ENCODE measurements around the gene PLCH2. TPM values are rescaled to one million over a fixed set of nuclear protein-coding genes. Genes with fewer than 3 reads are reported as not detected.
A peak's percentile ranks its signal among the peaks of the same experiment; 100 is the strongest.

Gene PLCH2
- total RNA-seq, 1 experiment from 2014 or later: 0.22 TPM

DNA sequence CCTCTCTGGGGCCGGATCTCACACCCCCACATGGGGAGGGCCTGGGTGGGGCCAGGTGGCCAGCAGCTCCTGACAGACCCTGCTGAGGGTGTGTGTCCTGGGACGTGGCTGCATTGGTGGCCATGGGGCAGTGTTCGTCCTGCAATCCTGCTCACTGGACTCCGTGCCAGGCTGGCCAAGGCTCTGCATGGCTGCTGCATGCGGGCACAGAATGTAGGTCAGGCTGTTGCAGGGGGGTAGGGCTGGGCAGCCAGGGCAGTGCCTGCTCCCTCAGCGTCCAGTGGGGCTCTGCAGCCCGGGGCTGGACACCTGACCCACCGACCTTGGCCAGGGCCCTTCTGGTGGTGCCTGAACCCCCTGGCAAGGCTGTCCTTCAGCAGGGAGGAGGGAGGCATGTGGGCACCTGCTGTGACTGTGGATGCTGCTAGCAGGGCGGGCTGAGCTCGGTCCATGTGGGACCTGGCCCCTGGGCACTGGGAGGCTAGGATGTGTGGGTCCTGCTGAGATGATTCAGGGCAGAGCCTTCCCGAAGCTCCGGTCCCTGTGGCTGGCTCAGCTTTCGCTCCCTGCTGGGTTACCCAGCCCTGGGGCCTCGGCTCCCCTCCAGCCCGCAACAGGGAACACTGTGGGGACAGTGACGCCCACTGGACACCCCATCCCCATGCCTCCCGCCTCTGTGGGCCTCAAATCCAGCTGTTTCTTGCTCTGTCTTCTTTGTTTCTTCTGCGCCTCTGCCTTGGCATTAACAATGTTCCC, 14.9 kb upstream of the PLCH2 start:
- peaks cover 80% of the 10 kb centered on the region for H3K27me3 ChIP-seq
- no peaks in the 10 kb centered on the region for H3K9me3 ChIP-seq (replicated peaks)

DNA sequence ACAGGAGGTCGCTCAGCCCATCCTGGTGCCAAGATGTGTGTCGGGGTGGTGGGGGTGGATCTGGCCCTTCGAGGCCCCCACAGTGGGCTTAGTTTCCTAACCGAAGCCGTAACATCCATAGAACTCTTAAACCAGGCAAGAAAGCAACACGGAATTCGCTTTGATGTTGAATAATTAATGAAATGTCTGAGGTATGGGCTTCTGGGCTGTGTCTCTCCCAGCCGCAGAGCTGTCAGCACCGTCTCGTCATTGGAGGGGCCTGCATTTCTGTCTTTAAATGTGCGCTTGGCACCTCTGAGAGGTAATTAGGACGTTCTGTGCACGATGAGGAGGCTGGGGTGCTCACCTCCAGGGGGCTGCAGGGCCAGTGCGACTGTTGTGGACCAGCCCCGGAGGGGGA, 13.3 kb upstream of the PLCH2 start:
- Histone ChIP-seq H3K27me3 (peaks cover 68% of the 10 kb centered on the region), H3K4me3 (no peak overlapping the region)

More for the DNA sequence above, 14.9 kb upstream of the PLCH2 start:
- Histone ChIP-seq H3K27ac (no peak overlapping the region), H3K4me1 (no peaks in the 10 kb centered on the region), H3K36me3 (no peaks in the 10 kb centered on the region), H3K4me3 (no peak overlapping the region)
- DNase-seq: no peak

DNA sequence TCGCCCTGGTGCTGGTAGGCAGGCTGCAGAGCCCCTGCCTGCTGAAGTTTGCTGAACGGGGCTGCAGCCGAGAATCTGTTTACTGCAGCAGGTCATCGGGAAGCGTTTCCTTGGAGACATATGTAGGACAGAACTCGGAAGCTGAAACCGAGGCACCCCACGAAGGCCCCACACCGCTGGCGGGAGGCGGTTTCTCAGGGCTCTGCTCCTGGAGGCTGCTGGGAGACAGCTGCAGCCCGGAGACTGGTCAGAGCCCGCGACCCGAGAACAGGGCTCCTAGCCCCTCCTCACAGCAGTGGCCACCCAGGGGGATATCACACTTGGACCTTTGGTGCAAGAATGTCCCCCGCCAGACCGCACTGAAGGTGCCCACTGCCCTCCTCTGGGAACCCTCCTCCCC, 12.7 kb upstream of the PLCH2 start:
- Histone ChIP-seq H3K9me3 (replicated peaks) (no peaks in the 10 kb centered on the region), H3K27ac (no peak overlapping the region), H3K27me3 (peaks cover 65% of the 10 kb centered on the region), H3K36me3 (no peaks in the 10 kb centered on the region), H3K4me3 (no peak overlapping the region), H3K4me1 (no peaks in the 10 kb centered on the region)
- DNase-seq: no peak

More for the DNA sequence above, 13.3 kb upstream of the PLCH2 start:
- no peak for DNase-seq
- no peaks in the 10 kb centered on the region for H3K4me1 ChIP-seq
- no peaks in the 10 kb centered on the region for H3K36me3 ChIP-seq
- H3K27ac ChIP-seq: no peak overlapping the region
- no peaks in the 10 kb centered on the region for H3K9me3 ChIP-seq (replicated peaks)

DNA sequence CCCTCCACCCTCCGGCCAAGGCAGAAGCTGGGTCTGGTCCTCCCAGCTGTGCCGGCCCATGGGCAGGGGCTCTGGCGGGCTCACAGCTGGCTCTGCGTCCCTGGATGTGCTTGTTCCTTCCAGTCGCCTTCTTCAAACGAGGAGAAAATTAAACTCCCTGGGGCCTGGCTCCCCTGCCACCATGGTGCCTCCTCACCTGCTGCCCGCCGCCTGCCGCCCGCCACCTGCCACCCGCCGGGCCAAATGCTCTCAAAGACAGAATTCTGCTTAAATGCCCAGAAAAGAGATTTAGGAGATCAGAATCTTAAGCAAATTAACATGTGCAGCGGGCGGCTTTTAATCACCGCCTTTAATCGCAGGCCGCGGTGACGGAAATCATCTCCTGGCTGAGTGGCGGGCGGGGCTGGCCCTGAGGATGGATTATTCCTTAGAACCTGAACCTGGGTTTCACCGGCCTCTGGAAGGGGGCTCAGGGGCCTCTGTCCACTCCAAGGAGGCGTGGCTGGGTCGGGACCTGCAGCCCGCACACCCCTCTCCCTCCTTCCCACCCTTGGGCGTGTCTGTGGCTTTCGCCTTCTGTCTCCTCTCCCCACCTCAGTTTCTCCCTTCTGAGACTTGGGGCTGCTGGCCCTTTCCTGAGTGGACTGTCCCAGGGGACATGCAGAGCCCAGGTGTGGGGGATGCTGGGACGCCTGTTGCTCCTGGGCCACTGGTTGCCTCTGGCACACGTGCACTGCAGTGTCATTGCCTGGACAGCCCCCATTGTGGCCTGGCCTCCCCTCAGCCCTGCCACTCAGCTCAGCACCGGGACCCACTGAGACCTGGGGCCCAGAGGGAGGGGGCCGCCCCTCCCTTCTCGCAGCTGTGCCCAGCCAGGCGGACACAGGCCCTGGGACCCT, 10.5 kb upstream of the PLCH2 start:
- Histone ChIP-seq H3K36me3 (no peaks in the 10 kb centered on the region), H3K4me3 (no peak overlapping the region), H3K27ac (no peak overlapping the region), H3K4me1 (no peaks in the 10 kb centered on the region), H3K27me3 (peaks cover 67% of the 10 kb centered on the region), H3K9me3 (replicated peaks) (no peaks in the 10 kb centered on the region)
- DNase-seq: no peak

DNA sequence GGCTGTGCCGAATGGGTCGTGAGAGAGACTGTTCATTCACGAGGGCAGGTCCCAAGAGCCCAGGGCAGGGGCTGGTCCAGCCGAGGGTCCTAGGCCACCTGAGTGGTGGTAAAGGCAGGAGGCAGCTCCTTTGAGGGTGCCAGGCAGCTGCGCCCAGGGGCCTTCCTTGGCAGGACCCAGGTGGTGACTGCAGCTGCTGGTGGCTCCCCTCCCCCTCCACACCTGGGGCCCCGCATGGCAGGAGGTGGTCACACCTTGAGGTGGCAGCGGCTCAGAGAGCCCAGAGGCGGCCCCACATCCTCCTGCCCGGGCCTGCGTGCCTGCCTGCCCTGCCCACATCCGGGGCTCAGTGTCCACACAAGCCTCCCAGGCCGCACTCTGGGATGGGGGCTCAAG, 9.8 kb upstream of the PLCH2 start:
- Histone ChIP-seq H3K36me3 (no peaks in the 10 kb centered on the region), H3K4me3 (no peak overlapping the region), H3K27me3 (peaks cover 67% of the 10 kb centered on the region), H3K27ac (no peak overlapping the region), H3K9me3 (replicated peaks) (no peaks in the 10 kb centered on the region), H3K4me1 (no peaks in the 10 kb centered on the region)
- DNase-seq: no peak

DNA sequence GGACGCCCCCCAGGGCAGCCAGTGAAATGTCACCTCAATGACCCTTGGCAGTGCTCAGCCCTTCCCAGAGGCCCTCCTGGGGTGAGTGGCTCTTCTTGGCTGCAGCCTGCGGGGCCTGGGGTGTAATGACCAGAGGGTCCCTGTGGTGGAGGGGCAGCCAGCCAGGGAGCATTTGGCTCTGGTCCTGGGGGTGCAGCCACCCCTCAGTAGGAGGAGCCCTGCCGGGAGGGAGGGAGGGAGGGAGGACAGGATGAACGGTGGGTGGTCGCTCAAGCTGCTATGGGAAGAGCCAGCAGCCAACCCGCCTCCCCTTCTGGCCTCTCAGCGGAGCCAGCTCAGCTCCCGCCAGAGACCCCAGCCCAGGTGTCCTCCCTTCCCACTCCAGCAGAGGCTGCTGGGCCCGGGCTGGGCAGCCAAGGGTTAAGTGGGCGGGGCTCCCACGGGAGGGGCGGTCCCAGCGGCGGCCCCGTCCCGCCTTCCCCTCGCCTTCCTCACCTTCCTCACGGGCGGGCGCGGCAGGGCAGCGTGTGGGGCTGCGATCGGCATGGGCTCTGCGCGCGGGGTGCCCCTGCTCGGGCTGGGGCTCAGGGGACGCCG, 9.0 kb upstream of the PLCH2 start:
- no peaks in the 10 kb centered on the region for H3K9me3 ChIP-seq (replicated peaks)
- H3K27me3 ChIP-seq: peaks cover 73% of the 10 kb centered on the region
- no peak overlapping the region for H3K4me3 ChIP-seq
- no peaks in the 10 kb centered on the region for H3K4me1 ChIP-seq
- no peaks in the 10 kb centered on the region for H3K36me3 ChIP-seq
- DNase-seq: no peak
- H3K27ac ChIP-seq: no peak overlapping the region

DNA sequence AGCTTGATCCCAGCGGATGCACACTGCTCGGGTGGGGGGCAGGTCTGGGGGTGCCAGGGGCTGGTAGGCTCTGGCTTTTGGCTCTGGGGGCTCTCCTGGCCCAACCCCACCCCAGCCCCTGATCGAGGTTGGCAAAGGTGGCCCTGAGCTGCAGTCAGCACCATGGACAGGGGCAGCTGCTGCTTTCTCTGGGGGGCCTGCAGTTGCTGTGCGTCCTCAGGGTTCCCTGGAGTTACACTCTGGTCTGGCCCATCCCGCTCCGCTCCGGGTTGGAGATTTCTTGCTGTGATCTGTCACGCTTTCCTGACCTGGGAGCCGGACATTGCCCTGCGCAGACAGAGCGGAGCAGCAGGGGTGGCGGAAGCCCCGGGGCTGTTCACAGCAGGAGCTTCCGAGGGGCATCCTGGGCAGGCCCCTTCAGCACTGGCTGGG, 8.0 kb upstream of the PLCH2 start:
- H3K27me3 ChIP-seq: peaks cover 73% of the 10 kb centered on the region
- H3K27ac ChIP-seq: no peak overlapping the region
- DNase-seq: peak; percentile 53 to 67
- no peaks in the 10 kb centered on the region for H3K9me3 ChIP-seq (replicated peaks)
- no peak overlapping the region for H3K4me3 ChIP-seq
- H3K36me3 ChIP-seq: no peaks in the 10 kb centered on the region
- H3K4me1 ChIP-seq: no peaks in the 10 kb centered on the region

DNA sequence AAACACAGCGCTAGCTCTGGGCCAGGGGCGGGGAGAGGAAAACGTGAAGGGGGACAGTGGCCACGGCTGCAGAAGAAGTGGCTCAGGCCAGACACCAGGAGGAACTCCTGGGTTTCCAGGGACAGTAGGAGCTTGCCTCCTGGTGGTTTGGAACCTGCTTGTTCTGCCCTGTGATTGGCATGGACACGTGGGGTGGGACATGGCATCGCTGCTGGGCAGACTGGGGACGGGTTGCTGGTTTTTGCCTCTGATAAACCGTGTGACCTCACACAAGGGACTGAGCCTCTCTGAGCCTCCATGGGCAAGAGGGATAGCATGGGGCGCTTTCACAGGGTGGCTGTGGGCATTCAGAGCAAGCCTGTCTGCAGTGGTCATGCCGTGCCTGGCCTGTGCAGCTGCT, 7.5 kb upstream of the PLCH2 start:
- no peaks in the 10 kb centered on the region for H3K4me1 ChIP-seq
- peaks cover 73% of the 10 kb centered on the region for H3K27me3 ChIP-seq
- H3K9me3 ChIP-seq (replicated peaks): no peaks in the 10 kb centered on the region
- DNase-seq: no peak
- H3K4me3 ChIP-seq: no peak overlapping the region
- no peak overlapping the region for H3K27ac ChIP-seq
- H3K36me3 ChIP-seq: no peaks in the 10 kb centered on the region

DNA sequence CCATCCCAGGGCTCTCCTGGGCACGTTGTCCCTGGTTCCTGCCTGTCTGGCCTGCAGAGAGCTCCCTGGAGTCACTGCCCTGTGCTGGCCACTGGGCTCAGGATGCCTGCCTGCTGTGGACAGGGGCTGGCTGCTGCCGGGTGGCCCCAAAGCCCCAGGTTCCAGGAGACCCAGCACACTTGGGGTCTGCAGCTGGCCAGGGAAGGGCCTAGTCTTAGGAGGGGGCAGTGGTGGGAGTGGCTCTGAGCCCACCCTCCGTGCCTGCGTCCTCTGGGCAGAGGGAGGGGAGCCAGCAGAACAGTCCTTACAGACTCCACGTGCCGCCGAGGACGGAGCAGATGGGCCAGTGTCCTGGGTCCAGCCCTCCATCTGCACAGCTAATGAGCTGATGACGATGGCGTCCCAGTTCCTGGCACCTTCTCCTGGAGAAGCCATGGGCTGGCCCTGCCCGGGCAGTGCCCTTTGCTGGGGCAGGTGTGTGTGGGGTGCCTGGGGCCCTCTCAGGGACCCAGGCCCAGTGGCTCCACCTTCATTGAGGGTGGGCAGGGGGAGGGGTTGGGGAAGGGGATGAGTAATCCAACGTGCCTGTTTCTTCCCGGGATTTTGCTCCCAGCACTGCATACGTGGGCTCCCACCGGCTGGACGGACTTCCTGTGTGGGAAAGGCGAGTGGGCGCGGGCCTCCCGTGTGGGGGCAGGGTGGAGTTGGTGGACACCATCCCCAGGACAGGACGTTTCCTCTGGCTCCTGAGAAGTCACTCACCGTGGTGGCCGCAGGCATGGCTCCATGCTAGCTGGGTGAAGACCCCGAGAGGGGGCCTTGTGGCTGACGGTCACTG, 6.8 kb upstream of the PLCH2 start:
- Histone ChIP-seq H3K9me3 (replicated peaks) (no peaks in the 10 kb centered on the region), H3K36me3 (no peaks in the 10 kb centered on the region), H3K27me3 (peaks cover 73% of the 10 kb centered on the region), H3K27ac (no peak overlapping the region), H3K4me1 (no peaks in the 10 kb centered on the region), H3K4me3 (no peak overlapping the region)
- DNase-seq: no peak

DNA sequence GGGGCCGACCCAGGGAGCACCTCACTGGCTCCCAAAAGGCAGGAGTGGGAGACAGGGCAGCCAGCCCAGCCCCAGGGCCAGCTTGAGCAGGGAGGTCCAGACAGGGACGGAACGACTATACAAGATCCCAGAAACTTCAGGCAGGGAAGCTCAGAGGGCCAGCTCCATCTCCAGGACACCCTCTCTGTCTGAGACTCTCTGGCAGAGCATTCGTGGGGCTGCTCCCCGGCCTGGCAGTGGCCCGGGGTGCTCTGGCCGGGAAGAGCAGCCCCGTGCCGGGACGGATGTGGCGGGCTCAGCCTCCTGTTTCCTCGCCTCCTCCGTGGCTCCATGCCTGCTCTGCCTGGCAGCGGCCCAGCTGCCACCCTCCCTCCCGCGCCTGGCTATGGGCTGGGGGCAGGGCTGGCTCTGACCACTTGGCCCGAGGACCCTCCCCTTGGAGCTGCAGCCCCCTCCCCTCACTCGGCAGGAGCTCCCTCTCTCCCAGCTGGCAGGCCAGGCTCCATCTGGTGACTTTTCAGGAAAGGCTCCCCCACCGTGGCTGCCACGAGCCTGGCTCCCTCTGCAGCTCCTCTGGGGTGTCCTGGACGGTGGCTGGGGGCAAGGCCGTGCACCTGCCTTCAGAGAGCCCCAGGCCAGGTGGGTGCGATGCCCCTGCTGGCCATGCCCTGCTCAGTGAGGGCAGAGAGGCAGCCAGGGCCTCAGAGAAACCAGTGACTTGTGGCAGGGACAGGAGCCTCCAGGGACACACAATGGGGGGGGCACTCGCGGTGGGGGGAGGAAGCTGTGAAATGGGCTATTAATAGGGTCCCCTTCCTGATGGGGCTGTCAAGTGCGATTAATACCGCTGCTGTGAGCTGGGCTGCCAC, 5.6 kb upstream of the PLCH2 start:
- Histone ChIP-seq H3K27me3 (peaks cover 73% of the 10 kb centered on the region), H3K4me1 (no peaks in the 10 kb centered on the region), H3K27ac (no peak overlapping the region), H3K9me3 (replicated peaks) (no peaks in the 10 kb centered on the region), H3K4me3 (no peak overlapping the region), H3K36me3 (no peaks in the 10 kb centered on the region)
- DNase-seq: no peak

DNA sequence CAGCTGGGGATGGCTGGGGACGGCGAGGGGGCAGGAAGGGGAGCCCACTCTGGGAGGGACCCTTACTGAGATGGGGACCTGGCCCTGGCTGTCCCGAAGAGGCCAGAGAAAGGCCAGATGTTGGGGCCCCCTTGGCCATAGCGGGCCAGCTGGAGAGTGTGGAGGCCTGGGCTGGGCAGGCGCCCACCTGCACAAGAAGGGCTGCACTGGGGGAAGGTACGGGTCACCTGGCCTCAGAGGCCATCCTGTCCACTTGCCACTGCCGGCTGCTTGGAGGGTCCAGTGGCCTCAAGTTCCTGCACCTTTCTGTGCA, 5.0 kb upstream of the PLCH2 start:
- peaks cover 73% of the 10 kb centered on the region for H3K27me3 ChIP-seq
- H3K4me1 ChIP-seq: no peaks in the 10 kb centered on the region
- H3K9me3 ChIP-seq (replicated peaks): no peaks in the 10 kb centered on the region
- H3K36me3 ChIP-seq: no peaks in the 10 kb centered on the region
- H3K4me3 ChIP-seq: no peak overlapping the region
- no peak overlapping the region for H3K27ac ChIP-seq
- no peak for DNase-seq

DNA sequence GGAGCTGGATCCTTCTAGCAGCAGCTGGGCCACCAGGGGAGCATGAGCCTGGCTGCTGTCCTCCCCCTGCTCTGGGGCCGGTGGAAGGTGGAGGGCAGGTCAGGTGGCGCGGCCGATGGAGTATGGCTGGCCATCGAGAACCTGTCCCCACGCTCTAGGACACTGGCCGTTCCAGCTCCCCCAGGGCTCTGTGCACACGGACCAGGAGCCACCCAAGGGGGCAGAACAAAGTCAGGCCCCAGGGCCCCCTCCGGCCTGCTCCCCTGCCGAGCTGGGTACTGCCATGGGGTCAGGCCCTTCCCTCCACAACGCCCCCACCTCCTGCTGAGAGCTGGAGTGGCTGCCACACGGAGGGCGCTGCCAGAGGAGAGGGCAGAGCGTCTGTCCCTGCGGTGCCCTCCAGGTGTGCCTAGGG, 4.5 kb upstream of the PLCH2 start:
- H3K27me3 ChIP-seq: peaks cover 74% of the 10 kb centered on the region

DNA sequence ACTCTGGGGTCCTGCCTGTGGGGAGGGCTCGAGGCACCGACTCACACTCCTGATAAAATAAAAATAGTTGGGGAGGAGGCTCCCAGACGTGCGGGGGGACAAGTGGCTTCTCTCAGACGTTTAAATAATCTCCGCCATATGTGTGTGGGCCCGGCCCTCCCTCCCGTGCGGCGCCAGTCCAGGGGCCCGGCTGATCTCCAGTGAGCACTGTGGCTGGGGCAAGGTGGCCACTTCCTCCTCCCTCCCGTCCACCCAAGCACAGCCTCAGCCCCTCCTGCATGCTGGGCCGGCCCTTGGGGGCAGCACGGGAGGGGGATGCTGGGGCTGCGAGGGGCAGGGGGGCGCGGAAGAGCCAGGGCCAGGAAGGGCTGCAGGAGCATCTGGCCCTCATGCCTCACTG, 4.0 kb upstream of the PLCH2 start:
- peaks cover 78% of the 10 kb centered on the region for H3K27me3 ChIP-seq
- no peaks in the 10 kb centered on the region for H3K4me1 ChIP-seq
- DNase-seq: no peak
- H3K9me3 ChIP-seq (replicated peaks): no peaks in the 10 kb centered on the region
- no peak overlapping the region for H3K4me3 ChIP-seq
- H3K36me3 ChIP-seq: no peaks in the 10 kb centered on the region
- no peak overlapping the region for H3K27ac ChIP-seq

More for the DNA sequence above, 4.5 kb upstream of the PLCH2 start:
- no peak overlapping the region for H3K27ac ChIP-seq
- no peak overlapping the region for H3K4me3 ChIP-seq
- H3K36me3 ChIP-seq: no peaks in the 10 kb centered on the region
- no peaks in the 10 kb centered on the region for H3K9me3 ChIP-seq (replicated peaks)
- DNase-seq: no peak
- no peaks in the 10 kb centered on the region for H3K4me1 ChIP-seq
